22Rv1 (cell line): Measurements from ENCODE around the gene CNOT1.

Source experiments
- ZFX ChIP-seq: fragments of 450-650 bp; IDR thresholded peaks from 2 replicates; pipeline ENCODE4 v1.6.1; 2017; ENCODE audit warnings: antibody characterized with exemption, borderline replicate concordance
- TF ChIP-seq, protein P1 (sequence below): fragments of 450-650 bp; IDR thresholded peaks from 2 replicates; pipeline ENCODE4 v1.5.1; 2017; ENCODE audit warnings: mild to moderate bottlenecking

- TF ChIP-seq, protein P1, sequence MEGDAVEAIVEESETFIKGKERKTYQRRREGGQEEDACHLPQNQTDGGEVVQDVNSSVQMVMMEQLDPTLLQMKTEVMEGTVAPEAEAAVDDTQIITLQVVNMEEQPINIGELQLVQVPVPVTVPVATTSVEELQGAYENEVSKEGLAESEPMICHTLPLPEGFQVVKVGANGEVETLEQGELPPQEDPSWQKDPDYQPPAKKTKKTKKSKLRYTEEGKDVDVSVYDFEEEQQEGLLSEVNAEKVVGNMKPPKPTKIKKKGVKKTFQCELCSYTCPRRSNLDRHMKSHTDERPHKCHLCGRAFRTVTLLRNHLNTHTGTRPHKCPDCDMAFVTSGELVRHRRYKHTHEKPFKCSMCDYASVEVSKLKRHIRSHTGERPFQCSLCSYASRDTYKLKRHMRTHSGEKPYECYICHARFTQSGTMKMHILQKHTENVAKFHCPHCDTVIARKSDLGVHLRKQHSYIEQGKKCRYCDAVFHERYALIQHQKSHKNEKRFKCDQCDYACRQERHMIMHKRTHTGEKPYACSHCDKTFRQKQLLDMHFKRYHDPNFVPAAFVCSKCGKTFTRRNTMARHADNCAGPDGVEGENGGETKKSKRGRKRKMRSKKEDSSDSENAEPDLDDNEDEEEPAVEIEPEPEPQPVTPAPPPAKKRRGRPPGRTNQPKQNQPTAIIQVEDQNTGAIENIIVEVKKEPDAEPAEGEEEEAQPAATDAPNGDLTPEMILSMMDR, result no peak
- no peak for TF ChIP-seq ZFX
Measured at GRCh38 chr16:58591083-58591482, 38.5 kb downstream of the CNOT1 start.
